Pancreas (tissue), 10 donors: Measurements from ENCODE around the gene RIN3. TPM values are rescaled to one million over a fixed set of nuclear protein-coding genes. Genes with fewer than 3 reads are reported as not detected.
A peak's percentile ranks its signal among the peaks of the same experiment; 100 is the strongest.

ENCODE experiments used
- ATAC-seq, 4 donors: fragments of 200-7000 bp; cut with Tn5 transposase; one replicate each; pipeline versions ENCODE4 v1.8.0 to v1.9.1; 2020; ENCODE audit warnings: mild to moderate bottlenecking in 4 of 4, moderate library complexity in 4 of 4
- DNase-seq, 6 donors: peaks; one replicate each; pipeline ENCODE4 v3.0.0-alpha.2; 2020
- FAIRE-seq: peaks from 2 replicates; lab custom pipeline; 2012; peaks lifted over from hg19 to GRCh38; lab: Jason Lieb, UNC
- H3K27ac ChIP-seq, 4 donors: fragments of 200-600 bp; sonication (generic); 1 replicate in 3 of 4; 2 replicates in 1 of 4; pipeline versions ENCODE4 v1.5.0 to v1.8.0; 2020
- H3K27me3 ChIP-seq, 4 donors: fragments of 200-600 bp; one replicate each; pipeline ENCODE4 v1.8.0; 2021
- H3K36me3 ChIP-seq, 3 donors: fragments of 200-600 bp; sonication (generic) in 1 of 3; one replicate each; pipeline versions ENCODE4 v1.5.0 to v1.8.0; 2020 to 2021
- H3K4me1 ChIP-seq, 3 donors: fragments of 200-600 bp; one replicate each; pipeline ENCODE4 v1.8.0; 2021
- H3K4me3 ChIP-seq, 4 donors: fragments of 200-600 bp; sonication (generic) in 2 of 4; one replicate each; pipeline versions ENCODE4 v1.5.0 to v1.8.0; 2020 to 2021
- H3K9me3 ChIP-seq, 4 donors: fragments of 200-600 bp; one replicate each; pipeline ENCODE4 v1.8.0; 2021
- WGBS, 2 donors: extraction: QIAGEN DNeasy Blood & Tissue Kit; methylation state at CpG; one replicate each; pipeline ENCODE4 v1.1.7; 2013; 5-methylcytosine and 5-hydroxymethylcytosine counted together
- intact Hi-C, 3 donors: fragments of 100-400 bp; cut with DNase I; formaldehyde crosslinking; loops; one replicate each; pipeline versions ENCODE4 v1.11.1 to v1.14.2; 2022
- polyA plus RNA-seq, 2 donors: library from polyadenylated mRNA; stranded (reverse); fragments of 200-250 nt; gene quantifications; one replicate each; pipeline ENCODE4 v1.2.3, GENCODE V29; 2013
- total RNA-seq, 6 donors: library from RNA; stranded (reverse); fragmentation: NEBNext Ultra II Directional in 4 of 6; extraction: Animal tissue kit (Norgen Biotek cat#: 25700) in 4 of 6; gene quantifications; one replicate each; pipeline versions ENCODE4 v1.2.1 to v1.2.4, GENCODE V29; 2021 to 2023
- TF ChIP-seq, protein P1 (sequence below), 4 donors: fragments of 200-600 bp; sonication (generic) in 3 of 4; IDR thresholded peaks; one replicate each; pipeline versions ENCODE4 v1.5.0 to v1.8.0; 2021; ENCODE audit warnings: antibody characterized with exemption in 4 of 4
- donor health status: healthy with polysubstance abuse.
- donor health status: DM: no; HTN: no; CAD: no; lungs with moderate emphysema.
- donor health status: DM: no; HTN: no; CAD: no.
- donor health status: control.
- donor health status: control.
- donor health status: Bipolar disorder and iron deficiency.
- donor health status: DM: yes; HTN: yes; CAD: no.
- donor health status: DM: no; HTN: no; CAD: no.
- donor health status: DM: no; HTN: no; CAD: no.
- donor health status: DM: yes; HTN: yes; CAD: no.

Gene RIN3
- total and polyA plus RNA-seq, 8 donors: 1.1 to 9.0 (median 2.3) TPM

DNA sequence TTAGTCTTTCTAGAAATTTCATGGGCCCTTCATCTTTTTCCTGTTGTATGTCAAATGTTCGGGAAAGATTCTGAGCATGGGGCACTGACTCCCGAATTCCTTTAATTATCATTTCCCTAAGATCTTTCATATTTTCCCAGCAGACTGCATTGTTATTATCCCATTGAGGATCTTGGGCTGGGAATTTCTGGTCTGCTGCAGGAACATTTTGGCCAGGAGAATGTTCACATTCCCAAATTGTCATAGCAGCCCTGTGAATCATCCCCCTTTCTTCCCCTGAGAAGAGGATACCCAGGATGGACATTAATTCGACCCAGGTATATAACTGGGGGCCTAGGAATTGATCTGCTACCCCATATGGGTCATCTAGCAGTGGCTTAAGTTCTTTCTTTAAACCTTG lies 112.5 kb downstream of the RIN3 start:
- Histone ChIP-seq H3K9me3 (no peaks in the 10 kb centered on the region), H3K4me1 (no peaks in the 10 kb centered on the region), H3K27ac (no peak overlapping the region), H3K27me3 (no peaks in the 10 kb centered on the region), H3K4me3 (no peak overlapping the region), H3K36me3 (no peaks in the 10 kb centered on the region)
- no peak for FAIRE-seq
- TF ChIP-seq, protein P1, sequence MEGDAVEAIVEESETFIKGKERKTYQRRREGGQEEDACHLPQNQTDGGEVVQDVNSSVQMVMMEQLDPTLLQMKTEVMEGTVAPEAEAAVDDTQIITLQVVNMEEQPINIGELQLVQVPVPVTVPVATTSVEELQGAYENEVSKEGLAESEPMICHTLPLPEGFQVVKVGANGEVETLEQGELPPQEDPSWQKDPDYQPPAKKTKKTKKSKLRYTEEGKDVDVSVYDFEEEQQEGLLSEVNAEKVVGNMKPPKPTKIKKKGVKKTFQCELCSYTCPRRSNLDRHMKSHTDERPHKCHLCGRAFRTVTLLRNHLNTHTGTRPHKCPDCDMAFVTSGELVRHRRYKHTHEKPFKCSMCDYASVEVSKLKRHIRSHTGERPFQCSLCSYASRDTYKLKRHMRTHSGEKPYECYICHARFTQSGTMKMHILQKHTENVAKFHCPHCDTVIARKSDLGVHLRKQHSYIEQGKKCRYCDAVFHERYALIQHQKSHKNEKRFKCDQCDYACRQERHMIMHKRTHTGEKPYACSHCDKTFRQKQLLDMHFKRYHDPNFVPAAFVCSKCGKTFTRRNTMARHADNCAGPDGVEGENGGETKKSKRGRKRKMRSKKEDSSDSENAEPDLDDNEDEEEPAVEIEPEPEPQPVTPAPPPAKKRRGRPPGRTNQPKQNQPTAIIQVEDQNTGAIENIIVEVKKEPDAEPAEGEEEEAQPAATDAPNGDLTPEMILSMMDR (IDR thresholded peaks at IDR 0.05): no peak
- no peak for ATAC-seq
- DNase-seq: no peak
- 51 to 59% methylated on average over 3 of the region's 3 CpGs for WGBS, 2 donors
- intact Hi-C loops: no loop called here

DNA sequence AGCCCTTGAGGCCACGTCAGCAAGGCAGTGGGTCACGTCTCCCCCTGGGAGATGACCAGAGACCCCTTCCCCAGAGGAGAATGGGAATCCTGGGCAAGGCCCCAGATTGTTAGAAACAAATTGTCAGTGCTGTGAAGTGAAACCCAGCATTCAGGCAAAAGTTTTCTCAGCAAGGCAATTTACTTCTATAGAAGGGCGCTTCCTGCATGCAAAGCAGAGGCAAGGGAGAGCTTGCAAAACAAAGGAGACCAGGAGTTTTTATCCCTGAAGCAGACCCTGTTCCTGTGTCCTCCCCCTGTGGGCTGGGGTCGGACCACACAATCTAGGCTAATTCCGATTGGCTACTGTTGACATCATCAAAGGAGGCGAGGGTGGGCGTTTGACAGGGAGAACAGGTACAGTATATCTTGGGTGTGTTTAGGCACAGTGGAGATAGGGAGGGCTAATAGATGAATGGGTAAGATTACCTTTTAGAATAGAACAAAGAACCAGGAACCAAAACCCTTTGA lies 114.2 kb downstream of the RIN3 start:
- Histone ChIP-seq H3K27ac (no peak overlapping the region), H3K27me3 (no peaks in the 10 kb centered on the region), H3K36me3 (no peaks in the 10 kb centered on the region), H3K9me3 (no peaks in the 10 kb centered on the region), H3K4me3 (no peak overlapping the region), H3K4me1 (no peaks in the 10 kb centered on the region)
- DNase-seq: no peak
- 89 to 94% methylated on average over 7 of the region's 7 CpGs for WGBS, 2 donors
- FAIRE-seq: no peak
- intact Hi-C loops: no loop called here
- TF ChIP-seq, protein P1 (IDR thresholded peaks at IDR 0.05): no peak
- no peak for ATAC-seq

DNA sequence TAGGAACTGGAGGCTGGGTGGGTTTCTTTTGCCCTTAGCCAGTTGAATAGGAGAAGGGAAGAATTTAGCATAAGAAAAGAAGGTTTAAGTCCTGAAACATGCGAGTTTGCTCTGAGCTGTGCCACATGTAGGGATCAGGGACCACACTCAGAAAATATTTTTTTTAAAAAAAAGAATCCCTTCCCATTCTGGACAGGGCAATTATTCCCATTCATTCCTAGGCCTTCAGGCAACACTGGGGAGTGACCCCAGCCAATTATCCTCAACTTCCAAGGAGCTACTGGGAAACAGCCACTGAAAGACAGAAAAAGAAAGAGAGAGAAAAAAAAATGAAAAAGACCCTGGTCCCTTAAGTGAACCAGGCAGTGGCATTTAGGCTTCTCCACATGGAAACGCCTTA lies 115.1 kb downstream of the RIN3 start:
- FAIRE-seq: no peak
- TF ChIP-seq, protein P1 (IDR thresholded peaks at IDR 0.05): no peak
- intact Hi-C loops: no loop called here
- DNase-seq: no peak
- no peak for ATAC-seq
- H3K36me3 ChIP-seq: no peaks in the 10 kb centered on the region
- no peak overlapping the region for H3K27ac ChIP-seq
- WGBS, 2 donors: 60 to 65% methylated on average over 2 of the region's 2 CpGs
- H3K27me3 ChIP-seq: no peaks in the 10 kb centered on the region
- no peaks in the 10 kb centered on the region for H3K4me1 ChIP-seq
- H3K9me3 ChIP-seq: no peaks in the 10 kb centered on the region
- no peak overlapping the region for H3K4me3 ChIP-seq

DNA sequence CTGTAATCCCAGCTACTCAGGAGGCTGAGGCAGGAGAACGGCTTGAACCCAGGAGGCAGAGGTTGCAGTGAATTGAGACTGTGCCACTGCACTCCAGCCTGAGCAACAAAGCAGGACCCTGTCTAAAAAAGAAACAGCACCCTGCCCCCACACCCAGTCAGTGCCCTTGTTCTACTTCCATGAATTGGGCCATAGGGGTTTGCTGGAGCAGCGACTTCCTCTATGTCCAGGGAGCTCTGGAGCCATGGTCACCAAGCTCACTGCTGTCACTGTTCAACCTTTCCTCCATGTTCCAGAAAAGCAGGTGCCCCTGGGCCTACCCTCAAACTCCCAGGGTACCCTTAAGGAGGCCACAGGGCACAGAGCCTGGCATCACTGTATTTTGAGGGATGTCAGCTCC lies 116.8 kb downstream of the RIN3 start:
- DNase-seq: no peak
- no peaks in the 10 kb centered on the region for H3K9me3 ChIP-seq
- H3K27ac ChIP-seq: no peak overlapping the region
- 77 to 92% methylated on average over 2 of the region's 2 CpGs for WGBS, 2 donors
- no peaks in the 10 kb centered on the region for H3K27me3 ChIP-seq
- no peak for FAIRE-seq
- H3K4me1 ChIP-seq: no peaks in the 10 kb centered on the region
- TF ChIP-seq, protein P1 (IDR thresholded peaks at IDR 0.05): no peak
- no peaks in the 10 kb centered on the region for H3K36me3 ChIP-seq
- no peak overlapping the region for H3K4me3 ChIP-seq
- intact Hi-C loops: no loop called here
- no peak for ATAC-seq

DNA sequence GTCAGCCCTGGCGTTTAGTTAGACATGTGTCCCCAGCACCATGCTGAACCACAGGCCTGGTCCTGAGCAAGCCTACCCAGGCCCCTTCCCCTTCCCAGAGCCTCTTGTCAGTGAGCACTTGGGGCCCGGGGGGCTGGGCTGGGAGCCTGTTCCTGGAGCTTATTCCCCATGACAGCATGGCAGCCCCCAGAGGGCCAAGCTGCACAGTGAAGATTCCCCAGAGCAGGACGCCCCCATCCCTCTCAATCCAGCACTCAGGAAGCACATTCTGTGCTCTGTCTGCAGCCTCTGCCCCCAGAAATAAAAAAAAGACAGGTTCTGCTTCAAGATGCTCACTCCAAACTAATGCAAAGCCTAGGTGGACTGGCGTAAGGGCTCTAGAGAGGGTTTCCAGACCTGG lies 117.5 kb downstream of the RIN3 start:
- WGBS, 2 donors: 69 to 80% methylated on average over 4 of the region's 4 CpGs
- ATAC-seq: no peak
- H3K27me3 ChIP-seq: no peaks in the 10 kb centered on the region
- no peaks in the 10 kb centered on the region for H3K4me1 ChIP-seq
- H3K36me3 ChIP-seq: no peaks in the 10 kb centered on the region
- H3K9me3 ChIP-seq: no peaks in the 10 kb centered on the region
- no peak overlapping the region for H3K27ac ChIP-seq
- TF ChIP-seq, protein P1 (IDR thresholded peaks at IDR 0.05): no peak
- peak in 1 of 6 donors; percentile 32 for DNase-seq
- H3K4me3 ChIP-seq: no peak overlapping the region
- FAIRE-seq: no peak
- intact Hi-C loops: no loop called here
